Measurements from ENCODE around the gene DEPDC5. TPM values are rescaled to one million over a fixed set of nuclear protein-coding genes. Genes with fewer than 3 reads are reported as not detected.

The DEPDC5 gene
- total RNA-seq, 1 experiment from 2014 or later, result 13.3 TPM

DNA sequence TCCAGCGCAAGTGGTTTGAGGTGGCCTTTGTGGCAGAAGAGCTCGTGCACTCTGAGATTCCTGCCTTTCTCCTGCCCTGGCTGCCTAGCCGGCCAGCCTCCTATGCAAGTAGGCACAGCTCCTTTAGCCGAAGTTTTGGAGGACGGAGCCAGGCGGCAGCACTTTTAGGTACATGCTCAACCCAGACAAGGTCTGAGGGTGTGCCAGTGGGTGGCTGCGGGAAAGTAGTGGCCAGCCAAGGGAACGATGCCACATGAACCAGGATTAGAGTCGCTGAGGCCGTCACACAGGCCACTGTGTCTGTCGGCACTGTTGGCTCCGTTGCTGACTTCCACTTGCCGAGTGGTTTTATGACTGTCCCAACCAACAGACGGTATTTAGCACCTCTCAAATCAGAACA, 125.8 kb downstream of the DEPDC5 start:
- ChIA-PET CTCF (no interaction called here), POLR2A (interaction anchor here (1.0 kb wide), 1 partner anchor 66 kb away, joined by 4 read pairs; no protein-coding TSS in a partner anchor)
- intact Hi-C loops (cut with micrococcal nuclease), result no loop called here
- Mint-ChIP-seq H3K27ac (ENCODE audit: low read depth, unreplicated experiment) (no peak overlapping the region), H3K36me3 (ENCODE audit: insufficient read depth, unreplicated experiment) (peaks cover 29% of the 10 kb centered on the region), H3K9me3 (ENCODE audit: unreplicated experiment) (no peaks in the 10 kb centered on the region), H3K4me1 (ENCODE audit: insufficient read depth, unreplicated experiment) (no peaks in the 10 kb centered on the region), H3K4me3 (ENCODE audit: unreplicated experiment) (no peak overlapping the region), H3K27me3 (ENCODE audit: insufficient read depth, unreplicated experiment) (no peaks in the 10 kb centered on the region)
- BruUV-seq (replicated peaks), result no TSS peak
- DNase-seq (ENCODE audit: unreplicated experiment), result no peak
- TF ChIP-seq, protein P1, sequence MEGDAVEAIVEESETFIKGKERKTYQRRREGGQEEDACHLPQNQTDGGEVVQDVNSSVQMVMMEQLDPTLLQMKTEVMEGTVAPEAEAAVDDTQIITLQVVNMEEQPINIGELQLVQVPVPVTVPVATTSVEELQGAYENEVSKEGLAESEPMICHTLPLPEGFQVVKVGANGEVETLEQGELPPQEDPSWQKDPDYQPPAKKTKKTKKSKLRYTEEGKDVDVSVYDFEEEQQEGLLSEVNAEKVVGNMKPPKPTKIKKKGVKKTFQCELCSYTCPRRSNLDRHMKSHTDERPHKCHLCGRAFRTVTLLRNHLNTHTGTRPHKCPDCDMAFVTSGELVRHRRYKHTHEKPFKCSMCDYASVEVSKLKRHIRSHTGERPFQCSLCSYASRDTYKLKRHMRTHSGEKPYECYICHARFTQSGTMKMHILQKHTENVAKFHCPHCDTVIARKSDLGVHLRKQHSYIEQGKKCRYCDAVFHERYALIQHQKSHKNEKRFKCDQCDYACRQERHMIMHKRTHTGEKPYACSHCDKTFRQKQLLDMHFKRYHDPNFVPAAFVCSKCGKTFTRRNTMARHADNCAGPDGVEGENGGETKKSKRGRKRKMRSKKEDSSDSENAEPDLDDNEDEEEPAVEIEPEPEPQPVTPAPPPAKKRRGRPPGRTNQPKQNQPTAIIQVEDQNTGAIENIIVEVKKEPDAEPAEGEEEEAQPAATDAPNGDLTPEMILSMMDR (IDR thresholded peaks at IDR 0.05; ENCODE audit: unreplicated experiment), result no peak

GRCh38 chr22:31881200-31881599, 127.4 kb downstream of the DEPDC5 start:
- H3K9me3 Mint-ChIP-seq (ENCODE audit: unreplicated experiment), result no peaks in the 10 kb centered on the region
- no peak for DNase-seq (ENCODE audit: unreplicated experiment)
- peaks cover 34% of the 10 kb centered on the region for H3K36me3 Mint-ChIP-seq (ENCODE audit: insufficient read depth, unreplicated experiment)
- ChIA-PET CTCF (no interaction called here), POLR2A (no interaction called here)
- no peak overlapping the region for H3K27ac Mint-ChIP-seq (ENCODE audit: low read depth, unreplicated experiment)
- TF ChIP-seq, protein P1 (IDR thresholded peaks at IDR 0.05; ENCODE audit: unreplicated experiment), result no peak
- H3K4me3 Mint-ChIP-seq (ENCODE audit: unreplicated experiment), result no peak overlapping the region
- BruUV-seq (replicated peaks), result no TSS peak
- no peaks in the 10 kb centered on the region for H3K27me3 Mint-ChIP-seq (ENCODE audit: insufficient read depth, unreplicated experiment)
- no peaks in the 10 kb centered on the region for H3K4me1 Mint-ChIP-seq (ENCODE audit: insufficient read depth, unreplicated experiment)
- intact Hi-C loops (cut with micrococcal nuclease), result no loop called here

DNA sequence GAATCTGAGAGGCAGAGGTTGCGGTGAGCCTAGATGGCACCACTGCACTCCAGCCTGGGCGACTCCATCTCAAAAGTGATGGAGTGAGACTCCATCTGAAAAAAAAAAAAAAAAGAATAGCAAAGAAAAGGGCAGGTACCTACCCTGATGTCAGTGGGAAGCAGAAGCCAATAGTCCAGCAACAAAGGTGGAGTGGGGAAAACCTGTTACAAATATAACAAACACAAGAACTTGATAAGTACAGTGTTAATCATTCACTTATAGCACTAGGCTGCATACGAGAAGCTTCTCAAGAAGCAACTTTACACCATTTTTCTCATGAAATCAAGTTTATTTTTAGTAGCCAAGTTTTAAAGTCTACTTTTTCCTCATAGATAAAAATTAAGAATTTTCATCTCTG, 128.0 kb downstream of the DEPDC5 start:
- H3K36me3 Mint-ChIP-seq (ENCODE audit: insufficient read depth, unreplicated experiment), result peaks cover 41% of the 10 kb centered on the region
- intact Hi-C loops (cut with micrococcal nuclease), result no loop called here
- no peaks in the 10 kb centered on the region for H3K9me3 Mint-ChIP-seq (ENCODE audit: unreplicated experiment)
- no peak for DNase-seq (ENCODE audit: unreplicated experiment)
- CTCF ChIA-PET, result interaction anchor here (0.7 kb wide), 1 partner anchor 216 kb away, joined by 3 read pairs; no protein-coding TSS in a partner anchor
- no TSS peak for BruUV-seq (replicated peaks)
- TF ChIP-seq, protein P1 (IDR thresholded peaks at IDR 0.05; ENCODE audit: unreplicated experiment), result no peak
- no peaks in the 10 kb centered on the region for H3K27me3 Mint-ChIP-seq (ENCODE audit: insufficient read depth, unreplicated experiment)
- H3K4me3 Mint-ChIP-seq (ENCODE audit: unreplicated experiment), result no peak overlapping the region
- no peaks in the 10 kb centered on the region for H3K4me1 Mint-ChIP-seq (ENCODE audit: insufficient read depth, unreplicated experiment)
- POLR2A ChIA-PET, result interaction anchor here (0.6 kb wide), 1 partner anchor 15 kb away, joined by 4 read pairs; no protein-coding TSS in a partner anchor
- H3K27ac Mint-ChIP-seq (ENCODE audit: low read depth, unreplicated experiment), result no peak overlapping the region

DNA sequence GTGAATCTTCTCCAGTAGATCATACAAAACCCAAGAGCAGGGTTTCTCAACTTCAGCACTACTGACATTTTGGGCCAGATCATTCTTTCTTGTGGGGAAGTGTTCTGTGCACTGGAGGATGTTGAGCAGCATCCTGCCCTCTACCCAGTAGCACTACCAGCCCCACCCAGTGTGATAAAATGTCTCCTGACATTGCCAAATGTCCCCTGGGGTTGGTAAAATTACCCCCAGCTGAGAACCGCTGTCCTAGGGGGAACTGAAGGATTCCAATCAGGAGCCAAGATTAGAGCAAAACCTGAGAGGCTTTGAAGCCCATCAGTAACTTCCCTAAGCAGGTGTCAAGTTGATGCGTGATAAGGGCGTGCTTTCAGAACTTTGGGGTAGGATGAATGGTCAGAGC, 129.2 kb downstream of the DEPDC5 start:
- no peak overlapping the region for H3K27ac Mint-ChIP-seq (ENCODE audit: low read depth, unreplicated experiment)
- TF ChIP-seq, protein P1 (IDR thresholded peaks at IDR 0.05; ENCODE audit: unreplicated experiment), result no peak
- no peaks in the 10 kb centered on the region for H3K4me1 Mint-ChIP-seq (ENCODE audit: insufficient read depth, unreplicated experiment)
- intact Hi-C loops (cut with micrococcal nuclease), result no loop called here
- no peak overlapping the region for H3K4me3 Mint-ChIP-seq (ENCODE audit: unreplicated experiment)
- H3K9me3 Mint-ChIP-seq (ENCODE audit: unreplicated experiment), result no peaks in the 10 kb centered on the region
- ChIA-PET CTCF (interaction anchor here (1.4 kb wide), 1 partner anchor 12 kb away, joined by 4 read pairs; no protein-coding TSS in a partner anchor), POLR2A (no interaction called here)
- H3K36me3 Mint-ChIP-seq (ENCODE audit: insufficient read depth, unreplicated experiment), result peaks cover 46% of the 10 kb centered on the region
- no TSS peak for BruUV-seq (replicated peaks)
- no peaks in the 10 kb centered on the region for H3K27me3 Mint-ChIP-seq (ENCODE audit: insufficient read depth, unreplicated experiment)
- DNase-seq (ENCODE audit: unreplicated experiment), result no peak

All from MCF 10A (cell line).